Psoas muscle (tissue), 8 donors: ENCODE data around the gene HOXD1. TPM values are rescaled to one million over a fixed set of nuclear protein-coding genes. Genes with fewer than 3 reads are reported as not detected.

ENCODE experiments used
- ATAC-seq, 4 donors: fragments of 200-7000 bp; cut with Tn5 transposase; one replicate each; pipeline ENCODE4 v1.9.1; 2020; ENCODE audit warnings: moderate library complexity in 3 of 4, mild to moderate bottlenecking in 2 of 4
- DNase-seq, 2 donors: peaks; one replicate each; pipeline ENCODE4 v3.0.0-alpha.2; 2020
- H3K27ac ChIP-seq: fragments of 200-600 bp; one replicate; pipeline ENCODE4 v1.8.0; 2022
- H3K27me3 ChIP-seq, 3 donors: fragments of 200-600 bp in 1 of 3; one replicate each; pipeline versions ENCODE4 v1.6.1 to v1.8.0; 2013 to 2022; ENCODE audit warnings: low read length in 2 of 3, mild to moderate bottlenecking in 2 of 3, moderate library complexity in 1 of 3; ENCODE audit not compliant: insufficient read depth in 3 of 3
- H3K36me3 ChIP-seq, 2 donors: fragments of 200-600 bp in 1 of 2; one replicate each; pipeline versions ENCODE4 v1.6.1 to v1.8.0; 2013 to 2022; ENCODE audit warnings: low read depth in 1 of 2, mild to moderate bottlenecking in 1 of 2, moderate library complexity in 1 of 2; ENCODE audit not compliant: insufficient read depth in 1 of 2
- H3K4me1 ChIP-seq: fragments of 200-600 bp; one replicate; pipeline ENCODE4 v1.8.0; 2022
- H3K4me3 ChIP-seq: fragments of 200-600 bp; one replicate; pipeline ENCODE4 v1.8.0; 2022; ENCODE audit warnings: mild to moderate bottlenecking
- H3K9me3 ChIP-seq: fragments of 200-600 bp; one replicate; pipeline ENCODE4 v1.8.0; 2022
- CTCF ChIP-seq: fragments of 200-600 bp; IDR thresholded peaks from one replicate; pipeline ENCODE4 v1.8.0; 2022; ENCODE audit warnings: antibody characterized with exemption
- WGBS, 3 donors: extraction: QIAGEN DNeasy Blood & Tissue Kit; methylation state at CpG; one replicate each; pipeline versions ENCODE4 v1.1.6 to v1.1.7; 2013; 5-methylcytosine and 5-hydroxymethylcytosine counted together
- intact Hi-C, 2 donors: fragments of 100-400 bp; cut with DNase I; formaldehyde crosslinking; loops; one replicate each; pipeline versions ENCODE4 v1.11.0 to v1.14.2; 2022
- long read RNA-seq, 2 donors: library from polyadenylated mRNA; unstranded; transcript quantifications; one replicate each; pipeline ENCODE4 v2.0.0, GENCODE V29; 2021
- polyA plus RNA-seq, 3 donors: library from polyadenylated mRNA; stranded (reverse); fragments of 200-250 nt; gene quantifications; one replicate each; pipeline ENCODE4 v1.2.3, GENCODE V29; 2013
- total RNA-seq, 4 donors: library from RNA; stranded (reverse); fragmentation: NEBNext Ultra II Directional in 2 of 4; extraction: Animal tissue kit (Norgen Biotek cat#: 25700) in 2 of 4; gene quantifications; one replicate each; pipeline versions ENCODE4 v1.2.1 to v1.2.4, GENCODE V29; 2021 to 2023
- donor health status: healthy with polysubstance abuse.
- donor health status: DM: no; HTN: no; CAD: no; lungs with moderate emphysema.
- donor health status: Bipolar disorder and iron deficiency.
- donor health status: healthy.
- donor health status: DM: yes; HTN: yes; CAD: no.
- donor health status: DM: no; HTN: no; CAD: no.
- donor health status: DM: no; HTN: no; CAD: no.
- donor health status: DM: yes; HTN: yes; CAD: no.

Gene HOXD1
- under 1 TPM in 1 of 4 donors, not detected in 3; 0.12 TPM for total RNA-seq
- polyA plus RNA-seq, result under 1 TPM; 0.14 to 0.79 (median 0.17) TPM
- long read RNA-seq, donor 1, result 0 reads
- long read RNA-seq, donor 2, partial matches to known transcripts, result 0 of 1 reads
- long read RNA-seq, donor 2, other reads (novel, unspliced or antisense), result 1 of 1 reads

- Histone ChIP-seq H3K9me3 (no peaks in the 10 kb centered on the region), H3K4me1 (no peaks in the 10 kb centered on the region), H3K36me3 (no peaks in the 10 kb centered on the region), H3K27ac (no peak within 1 kb of the TSS), H3K27me3 (peaks cover 0 to 55% (median 6%) of the 10 kb centered on the region in 3 donors), H3K4me3 (peak within 1 kb of the TSS; percentile 85)
- WGBS, 3 donors, result 1% methylated on average over 53 to 68 of the region's 68 CpGs
- intact Hi-C loops, result no loop called here
- ATAC-seq, result peak; percentile 80 to 97 (median 92)
- no peak for TF ChIP-seq CTCF
- DNase-seq, result peak in 1 of 2 donors; percentile 37
Observed at GRCh38 chr2:176187899-176188773, at the start of gene HOXD1. HOXD1 (plus strand) TSS chr2:176188668; CDS start chr2:176188802, 134 bp downstream.

- intact Hi-C loops, result loop anchor here in 1 of 2 donors (5.0 kb wide), 1 partner anchor 398 kb away; no protein-coding TSS in a partner anchor
Observed at GRCh38 chr2:176138923-176139660, 49.4 kb upstream of the HOXD1 start.

GRCh38 chr2:176139661-176140512, 48.6 kb upstream of the HOXD1 start:
- Histone ChIP-seq H3K4me3 (peak overlapping the region; percentile 89), H3K27ac (peak overlapping the region; percentile 93), H3K9me3 (no peaks in the 10 kb centered on the region), H3K4me1 (peaks cover 19% of the 10 kb centered on the region), H3K36me3 (no peaks in the 10 kb centered on the region), H3K27me3 (no peaks in the 10 kb centered on the region)
- ATAC-seq (peak in 3 of 4 donors; percentile 52 to 57 (median 56)), DNase-seq (no peak)
- WGBS, 3 donors, result 23 to 30% (median 24%) methylated on average over 40 to 41 of the region's 41 CpGs
- intact Hi-C loops, result loop anchor here (1.0 to 5.0 kb wide), 7 partner anchors 132 to 497 kb away; no protein-coding TSS in a partner anchor
- TF ChIP-seq CTCF, result no peak

More at GRCh38 chr2:176138923-176139660, 49.4 kb upstream of the HOXD1 start:
- Histone ChIP-seq H3K27me3 (no peaks in the 10 kb centered on the region), H3K27ac (peak overlapping the region; percentile 93), H3K36me3 (no peaks in the 10 kb centered on the region), H3K4me1 (peaks cover 22% of the 10 kb centered on the region), H3K4me3 (peak overlapping the region; percentile 89), H3K9me3 (no peaks in the 10 kb centered on the region)
- ATAC-seq, result peak in 2 of 4 donors; percentile 29 to 31
- peak in 1 of 2 donors; percentile 51 for DNase-seq
- 24 to 32% (median 27%) methylated on average over 28 of the region's 28 CpGs for WGBS, 3 donors
- no peak for TF ChIP-seq CTCF
